HepG2 (cell line): ENCODE measurements around the gene FTSJ1. TPM values are rescaled to one million over a fixed set of nuclear protein-coding genes. Genes with fewer than 3 reads are reported as not detected.

ENCODE experiments used
- HBP1 ChIP-seq: IDR thresholded peaks from 2 replicates; pipeline ENCODE4 v1.6.1; 2016; ENCODE audit warnings: low read depth, control low read depth
- HCFC1 ChIP-seq: fragments of 150-350 bp; IDR thresholded peaks from 2 replicates; pipeline ENCODE4 v1.6.1; 2014; ENCODE audit warnings: low read depth, low read length
- IKZF4 ChIP-seq: sonication (generic); formaldehyde crosslinking; IDR thresholded peaks from 2 replicates; pipeline ENCODE4 v1.5.1; 2020; ENCODE audit warnings: borderline replicate concordance, mild to moderate bottlenecking, low read depth, missing genetic modification reagents; ENCODE audit errors: not compliant biosample characterization
- KMT2B ChIP-seq: IDR thresholded peaks from 2 replicates; pipeline ENCODE4 v1.6.1; 2016; ENCODE audit warnings: missing genetic modification reagents, missing compliant biosample characterization
- NAIF1 ChIP-seq: sonication (generic); formaldehyde crosslinking; IDR thresholded peaks from 2 replicates; pipeline ENCODE4 v1.5.0; 2020; ENCODE audit warnings: mild to moderate bottlenecking, missing genetic modification reagents, borderline replicate concordance
- PCBP1 ChIP-seq: fragments of 200-400 bp; formaldehyde crosslinking; IDR thresholded peaks from 2 replicates; pipeline ENCODE4 v1.6.1; 2017; ENCODE audit warnings: mild to moderate bottlenecking, low read depth, low read length, borderline replicate concordance
- RBM39 ChIP-seq: fragments of 200-400 bp; formaldehyde crosslinking; IDR thresholded peaks from one replicate; pipeline ENCODE4 v1.6.1; 2018; ENCODE audit warnings: antibody characterized with exemption, mild to moderate bottlenecking, low read depth, low read length; ENCODE audit not compliant: poor library complexity, severe bottlenecking
- SIX4 ChIP-seq: sonication (generic); formaldehyde crosslinking; IDR thresholded peaks from 2 replicates; pipeline ENCODE4 v1.4.0; 2020; ENCODE audit warnings: missing genetic modification reagents
- SP140L ChIP-seq: sonication (generic); formaldehyde crosslinking; IDR thresholded peaks from 2 replicates; pipeline ENCODE4 v1.4.0; 2020; ENCODE audit warnings: missing genetic modification reagents, borderline replicate concordance
- TBX2 ChIP-seq: sonication (generic); formaldehyde crosslinking; IDR thresholded peaks from 2 replicates; pipeline ENCODE4 v1.5.0; 2020; ENCODE audit warnings: missing genetic modification reagents, mild to moderate bottlenecking, borderline replicate concordance
- ZMYM4 ChIP-seq: sonication (generic); formaldehyde crosslinking; IDR thresholded peaks from 2 replicates; pipeline ENCODE4 v1.8.1; 2023; ENCODE audit warnings: mild to moderate bottlenecking, missing genetic modification reagents
- ZNF251 ChIP-seq: sonication (generic); formaldehyde crosslinking; IDR thresholded peaks from 2 replicates; pipeline ENCODE4 v1.9.0; 2021; ENCODE audit warnings: mild to moderate bottlenecking, missing genetic modification reagents
- ZNF296 ChIP-seq: sonication (generic); formaldehyde crosslinking; conservative IDR thresholded peaks from 2 replicates; pipeline ENCODE4 v1.5.0; 2020; ENCODE audit warnings: mild to moderate bottlenecking, missing genetic modification reagents
- ZNF318 ChIP-seq: sonication (generic); formaldehyde crosslinking; IDR thresholded peaks from 2 replicates; pipeline ENCODE4 v1.4.0; 2020; ENCODE audit warnings: mild to moderate bottlenecking, missing genetic modification reagents
- ZNF558 ChIP-seq: sonication (generic); formaldehyde crosslinking; IDR thresholded peaks from 2 replicates; pipeline ENCODE4 v1.9.0; 2022; ENCODE audit warnings: mild to moderate bottlenecking, missing genetic modification reagents, borderline replicate concordance
- ZNF704 ChIP-seq: sonication (generic); formaldehyde crosslinking; IDR thresholded peaks from 2 replicates; pipeline ENCODE4 v1.8.1; 2023; ENCODE audit warnings: mild to moderate bottlenecking, inconsistent platforms, moderate library complexity, missing genetic modification reagents, borderline replicate concordance
- ZNF713 ChIP-seq: sonication (generic); formaldehyde crosslinking; IDR thresholded peaks from 2 replicates; pipeline ENCODE4 v1.4.0; 2020; ENCODE audit warnings: mild to moderate bottlenecking, missing genetic modification reagents
- ZNF737 ChIP-seq: sonication (generic); formaldehyde crosslinking; IDR thresholded peaks from 2 replicates; pipeline ENCODE4 v1.5.0; 2020; ENCODE audit warnings: missing genetic modification reagents, mild to moderate bottlenecking, borderline replicate concordance
- ZNF83 ChIP-seq: sonication (generic); formaldehyde crosslinking; IDR thresholded peaks from 2 replicates; pipeline ENCODE4 v1.4.0; 2020; ENCODE audit warnings: missing genetic modification reagents, mild to moderate bottlenecking, borderline replicate concordance
- polyA plus RNA-seq, 8 experiments: library from polyadenylated mRNA; depleted of rRNA in 3 of 8; stranded (reverse) in 7 of 8; unstranded in 1 of 8; fragments of >200 nt; fragmentation: Illumina TruSeq in 4 of 8; extraction: Trizol in 4 of 8; gene quantifications; 2 replicates each; pipeline versions ENCODE4 v1.2.1 to v1.2.3, GENCODE V29; 2011 to 2016; ENCODE audit warnings: low read depth in 4 of 8, missing spikeins in 1 of 8, mixed read lengths in 1 of 8; ENCODE audit not compliant: insufficient read depth in 1 of 8
- total RNA-seq, 5 experiments: library from RNA; depleted of rRNA; stranded (reverse); fragments of >200 nt; fragmentation: Illumina TruSeq; extraction: Trizol; gene quantifications; 2 replicates each; pipeline ENCODE4 v1.2.3, GENCODE V29; 2016; ENCODE audit warnings: low read depth in 1 of 5

The FTSJ1 gene
- total and polyA plus RNA-seq, 2 of the 13 experiments (the other 11 are each of a cell fraction or from before 2014, with no cell fraction given), result 30.3 to 37.9 TPM

- TF ChIP-seq ZNF558 (CRISPR knock-in tag), result no peak
- no peak for TF ChIP-seq ZNF713 (CRISPR knock-in tag)
- no peak for TF ChIP-seq ZNF296
- TF ChIP-seq ZNF704 (CRISPR knock-in tag), result no peak
- no peak for TF ChIP-seq NAIF1 (CRISPR knock-in tag)
- TF ChIP-seq SIX4, result no peak
- no peak for TF ChIP-seq ZNF737 (CRISPR knock-in tag)
- no peak for TF ChIP-seq HCFC1
- no peak for TF ChIP-seq RBM39
- TF ChIP-seq ZNF318 (CRISPR knock-in tag), result no peak
- TF ChIP-seq ZNF251 (CRISPR knock-in tag), result no peak
- no peak for TF ChIP-seq IKZF4 (CRISPR knock-in tag)
- no peak for TF ChIP-seq ZNF83 (CRISPR knock-in tag)
- TF ChIP-seq SP140L (CRISPR knock-in tag), result no peak
- TF ChIP-seq HBP1 (CRISPR knock-in tag), result no peak
- TF ChIP-seq ZMYM4 (CRISPR knock-in tag), result no peak
- TF ChIP-seq TBX2 (CRISPR knock-in tag), result no peak
- TF ChIP-seq KMT2B (CRISPR knock-in tag), result no peak
- TF ChIP-seq PCBP1, result no peak
Observed at GRCh38 chrX:48508400-48509244, 32.6 kb downstream of the FTSJ1 start, which contains the start of gene PORCN (continued).
